HG02642 (cell line): Measurements from ENCODE around the gene IAH1.
"Not testable (repeated sequence)": the region's sequence is repeated elsewhere in the genome, so short reads cannot be mapped to it uniquely, and the experiment has no call there.

Experiments
- ATAC-seq: cut with Tn5 transposase; IDR thresholded peaks from one replicate; pipeline ENCODE4 v1.9.1; 2021; ENCODE audit warnings: mild to moderate bottlenecking; ENCODE audit not compliant: unreplicated experiment, poor library complexity

The IAH1 gene

DNA sequence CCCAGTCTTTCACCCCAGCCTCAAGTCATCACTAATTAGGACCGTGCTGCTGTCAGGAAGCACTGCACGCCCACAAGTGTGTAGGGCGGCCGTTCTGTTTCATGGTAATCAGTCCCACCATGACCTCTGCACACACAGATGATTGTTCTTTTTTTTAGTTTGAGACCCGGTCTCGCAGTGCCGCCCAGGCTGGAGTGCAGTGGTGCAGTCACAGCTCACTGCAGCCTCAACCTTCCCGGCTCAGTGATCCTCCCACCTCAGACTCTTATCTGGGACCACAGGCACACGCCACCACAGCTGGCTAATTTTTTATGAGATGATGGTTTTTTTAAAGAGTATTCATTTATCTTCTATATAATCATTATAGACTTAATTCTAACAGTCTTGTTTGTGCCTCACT is 1.8 kb upstream of the IAH1 start:
- ATAC-seq: no peak

DNA sequence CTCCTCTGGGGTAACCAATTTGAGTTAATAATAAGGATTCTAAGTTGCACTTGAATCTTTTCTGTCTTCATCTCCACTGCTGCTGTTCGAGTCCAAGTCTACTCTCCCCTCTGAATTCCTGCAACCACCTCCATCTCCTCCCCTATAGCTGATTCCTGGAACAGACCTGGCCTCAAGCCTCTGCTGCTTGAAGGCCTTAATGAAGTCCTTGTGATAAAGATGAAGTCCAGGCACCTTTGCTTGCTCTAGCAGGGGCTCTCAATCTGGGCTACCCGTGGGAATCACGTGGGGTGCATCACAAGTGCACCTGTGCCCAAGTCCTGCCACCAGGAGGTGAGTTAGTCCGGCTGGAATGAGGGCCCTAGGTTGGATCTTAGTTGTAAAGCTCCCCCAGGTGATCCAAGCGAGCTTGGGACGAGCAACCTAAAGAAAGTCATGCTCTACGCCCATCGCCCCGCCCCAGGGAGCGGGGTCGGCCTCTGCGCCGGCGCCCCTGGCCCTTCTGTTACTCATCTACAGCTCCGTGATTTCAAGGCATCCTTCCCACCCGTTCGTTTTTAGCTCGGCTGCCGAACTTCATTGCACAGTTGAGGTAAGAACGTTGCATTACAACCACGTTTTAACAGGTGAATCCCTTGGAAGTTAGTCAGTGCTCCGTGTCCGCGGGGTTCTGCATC is 905 bp upstream of the IAH1 start:
- ATAC-seq: peak; percentile 1

DNA sequence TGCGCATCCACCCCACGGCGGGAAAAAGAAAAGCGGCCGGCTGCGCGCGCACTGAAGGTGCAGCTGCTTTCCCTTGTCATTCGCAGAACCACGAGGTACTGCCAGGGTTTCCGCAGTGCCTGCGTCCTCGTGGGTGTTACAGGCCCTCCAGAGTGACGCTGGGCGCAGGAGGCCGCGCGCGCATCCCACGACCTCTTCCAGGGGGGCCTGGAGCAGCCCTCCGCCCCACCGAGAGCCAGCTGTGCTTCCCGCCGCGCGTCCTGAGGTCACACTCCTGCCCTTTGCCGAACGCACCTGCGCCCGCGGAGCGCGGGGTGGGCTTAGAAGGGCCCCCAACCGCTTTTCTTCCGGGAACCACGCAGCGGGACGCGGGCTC is 378 bp upstream of the IAH1 start:
- ATAC-seq: peak; percentile 41

DNA sequence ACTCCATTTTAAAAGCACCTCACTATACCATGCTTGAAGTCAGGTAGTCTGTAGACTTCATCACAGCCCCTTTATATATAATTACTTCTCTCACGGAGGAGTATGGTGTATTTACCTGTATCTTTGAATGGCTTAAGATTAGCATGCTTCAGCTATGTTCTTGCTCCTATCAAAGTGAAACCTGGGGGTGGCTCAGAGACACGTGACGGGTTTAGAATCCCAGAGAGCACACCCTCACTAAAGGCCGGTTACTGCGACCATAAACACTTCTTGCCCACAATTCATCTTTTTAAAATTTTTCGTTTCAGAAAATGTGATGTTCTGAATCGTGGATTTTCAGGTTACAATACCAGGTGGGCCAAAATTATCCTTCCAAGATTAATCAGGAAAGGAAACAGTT is 3.6 kb downstream of the IAH1 start:
- no peak for ATAC-seq

DNA sequence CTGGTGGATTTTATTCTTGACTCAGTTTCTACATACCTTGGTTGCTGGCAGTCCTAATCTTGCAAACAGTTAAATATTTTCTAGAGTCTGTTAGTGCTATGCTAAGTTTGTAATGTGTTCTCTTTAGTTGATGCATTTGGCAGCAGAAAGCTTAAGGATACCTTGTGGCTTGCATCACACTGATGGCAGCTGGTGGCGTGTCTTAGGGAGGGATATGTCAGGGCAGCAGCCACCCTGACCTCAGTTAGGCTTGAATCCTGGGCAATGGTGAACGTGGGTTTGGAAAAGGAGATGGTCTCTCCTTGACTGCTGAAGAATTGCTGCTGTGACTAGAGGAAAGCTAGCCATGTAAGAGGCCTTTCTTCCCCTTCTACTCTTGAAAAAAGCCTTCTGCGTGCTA is 4.2 kb downstream of the IAH1 start:
- ATAC-seq: no peak

DNA sequence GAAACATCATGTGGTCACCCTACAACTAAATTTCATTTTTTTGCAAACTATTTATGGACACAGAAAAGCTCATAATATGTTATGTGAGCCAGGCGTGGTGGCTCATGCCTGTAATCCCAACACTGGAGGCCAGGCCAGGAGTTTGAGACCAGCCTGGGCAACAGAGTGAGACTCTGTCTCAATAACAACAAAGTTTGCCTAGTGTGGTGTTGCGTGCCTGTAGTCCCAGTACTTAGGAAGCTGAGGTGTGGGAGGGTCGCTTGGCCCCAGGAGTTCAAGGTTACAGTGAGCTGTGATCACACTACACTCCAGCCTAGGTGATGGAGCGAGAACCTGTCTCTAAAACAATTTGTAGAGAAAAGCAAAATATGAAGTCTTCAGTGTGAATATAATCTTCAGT is 5.8 kb downstream of the IAH1 start:
- no peak for ATAC-seq

DNA sequence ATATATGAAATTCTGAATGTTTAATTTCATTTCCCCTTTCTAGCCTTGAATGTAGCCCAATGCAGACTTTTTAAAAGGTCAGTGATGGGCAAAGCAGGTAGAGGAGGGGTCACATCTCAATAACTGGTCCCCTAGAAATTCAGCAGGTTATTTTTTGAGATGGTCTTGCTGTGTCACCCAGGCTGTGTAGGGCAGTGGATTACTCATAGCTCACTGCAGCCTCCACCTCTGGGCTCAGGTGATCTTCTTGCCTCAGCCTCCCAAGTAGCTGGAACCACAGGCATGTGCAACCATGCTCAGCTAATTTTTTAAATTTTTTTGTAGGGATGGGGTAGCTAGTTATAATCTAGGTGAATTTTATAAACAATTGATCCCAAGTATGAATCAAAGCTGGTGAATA is 8.8 kb downstream of the IAH1 start:
- ATAC-seq: no peak

DNA sequence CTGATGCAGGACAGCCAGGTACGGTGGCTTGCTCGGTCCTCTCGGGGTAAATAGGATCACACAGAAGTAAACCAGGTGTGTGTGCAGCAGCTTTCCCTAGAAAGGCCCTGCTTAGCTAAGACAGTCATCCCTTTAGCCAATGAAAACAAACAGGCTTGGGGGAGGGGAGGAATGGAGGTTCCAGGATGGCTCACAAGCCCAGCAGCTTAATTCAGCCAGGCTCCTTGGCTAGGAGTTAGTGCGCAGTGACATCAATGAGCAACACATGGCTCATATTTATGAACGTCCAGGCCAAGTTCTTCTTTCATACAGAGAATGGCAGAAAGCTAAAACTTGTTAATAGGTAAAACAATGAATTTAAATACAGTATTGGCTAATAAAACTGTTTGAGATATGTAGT is 10.2 kb downstream of the IAH1 start:
- no peak for ATAC-seq

DNA sequence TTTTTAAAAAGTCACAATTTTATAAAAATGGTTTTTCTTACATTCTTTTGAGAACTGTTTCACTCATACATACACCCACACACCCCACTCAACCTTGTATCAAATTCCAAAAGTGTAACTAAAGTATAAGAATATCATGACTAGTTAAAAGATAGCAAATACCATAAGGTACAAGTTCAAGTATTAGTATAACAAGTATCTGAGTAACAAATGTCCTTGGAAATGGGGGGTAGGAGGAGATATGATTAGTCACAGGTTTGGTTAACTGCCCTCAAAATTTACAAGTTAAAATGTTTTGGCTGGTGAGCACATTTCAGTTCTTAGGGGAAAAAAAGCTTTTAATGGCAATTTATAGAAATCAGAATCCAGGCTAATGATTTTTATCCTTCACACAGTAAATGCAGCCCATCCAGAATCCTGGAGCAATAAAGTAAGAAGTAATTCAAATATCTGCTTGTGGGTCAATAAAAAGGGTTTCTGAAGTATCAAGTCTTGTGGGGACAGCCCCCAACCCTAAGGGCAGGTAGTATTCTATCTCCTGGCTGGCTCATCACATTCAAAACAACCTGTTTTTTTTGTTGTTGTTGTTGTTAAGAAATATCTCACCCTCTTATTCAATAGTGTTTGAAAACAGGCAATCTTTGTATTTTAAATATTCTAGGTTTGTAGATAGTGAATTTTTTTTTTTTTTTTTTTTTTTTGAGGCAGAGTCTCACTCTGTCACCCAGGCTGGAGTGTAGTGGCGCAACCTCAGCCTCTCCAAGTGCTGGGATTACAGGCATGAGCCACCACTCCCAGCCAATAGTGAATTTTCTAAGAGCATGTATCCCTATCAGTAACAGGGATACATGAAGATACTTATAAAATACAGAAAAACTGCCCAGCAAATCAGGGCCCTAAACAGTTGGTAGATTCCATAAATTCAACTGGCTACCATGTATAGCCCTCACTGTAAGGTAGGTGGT is 14.5 kb downstream of the IAH1 start:
- ATAC-seq: no peak

DNA sequence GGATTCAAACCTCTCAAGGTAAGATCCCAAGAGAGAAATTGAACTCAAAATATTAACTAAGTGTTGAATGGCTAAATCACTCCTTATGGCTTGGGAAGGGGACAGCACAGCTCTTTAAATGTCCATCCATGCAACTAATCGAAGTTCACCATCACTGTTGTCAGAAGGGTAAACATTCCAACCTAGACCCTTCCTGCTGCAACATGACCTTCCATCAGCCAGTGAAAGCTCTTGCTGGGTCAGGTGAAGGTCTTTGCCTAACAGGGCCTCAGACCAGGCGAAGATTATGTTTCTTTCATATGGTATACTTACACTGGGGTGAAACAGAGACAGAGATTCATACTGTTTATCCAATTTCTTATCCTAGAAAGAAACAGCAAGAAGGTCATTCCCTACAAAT is 16.4 kb downstream of the IAH1 start:
- ATAC-seq: no peak

DNA sequence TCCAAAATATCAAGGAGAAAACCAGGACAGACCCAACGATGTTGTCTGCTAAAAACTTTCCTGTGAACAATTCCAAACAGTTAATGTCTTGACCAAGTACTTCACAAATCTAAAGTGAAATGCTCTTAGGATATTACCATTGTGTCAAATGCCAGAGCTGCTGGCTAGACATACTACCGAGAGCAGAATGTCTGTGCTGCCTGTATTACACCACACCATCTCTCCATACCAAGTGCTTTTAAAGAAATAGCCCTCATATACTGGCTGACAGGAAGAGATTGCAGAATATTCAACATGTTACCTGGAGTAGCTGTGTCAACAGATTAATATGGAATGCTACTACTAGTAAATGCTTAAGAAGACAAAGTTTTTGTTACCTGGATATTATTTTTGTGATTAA is 18.6 kb downstream of the IAH1 start:
- ATAC-seq: no peak

DNA sequence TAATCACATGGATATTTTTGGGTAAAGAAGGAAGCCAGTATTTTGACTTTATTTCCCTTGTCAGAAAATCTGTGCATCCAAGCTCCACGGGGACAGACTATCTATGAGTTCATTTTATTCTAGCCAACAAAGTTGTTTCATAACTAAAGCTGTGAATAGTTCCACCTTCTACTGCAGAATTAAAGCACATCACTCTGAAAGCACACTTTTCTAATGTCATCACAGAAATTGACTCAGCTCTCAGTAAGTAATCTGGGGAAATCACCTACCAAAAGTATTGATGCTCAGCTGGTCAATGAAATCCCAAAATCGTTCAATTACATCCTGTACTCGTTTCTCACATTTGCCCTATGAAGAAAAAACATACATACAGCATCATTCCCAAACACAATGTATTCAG is 19.1 kb downstream of the IAH1 start:
- no peak for ATAC-seq

DNA sequence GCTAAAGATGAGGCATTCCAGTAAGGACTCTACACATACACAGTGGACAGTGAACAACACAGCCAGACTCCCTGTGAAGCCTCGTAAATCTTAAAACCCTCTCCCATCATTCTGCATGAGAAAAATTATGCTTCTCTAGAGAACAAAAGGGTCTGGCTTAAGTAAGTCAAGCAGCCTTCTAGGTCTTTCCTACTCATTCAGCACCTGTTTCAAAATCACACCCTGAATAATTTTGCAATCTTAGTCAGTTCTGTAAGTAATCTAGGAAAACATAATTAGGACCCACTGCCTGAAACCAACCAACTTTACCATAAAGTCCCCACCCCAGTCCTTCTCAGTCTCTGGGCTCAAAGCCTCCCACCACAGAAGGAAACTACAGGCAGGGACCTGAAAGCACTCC is 19.7 kb downstream of the IAH1 start:
- no peak for ATAC-seq

DNA sequence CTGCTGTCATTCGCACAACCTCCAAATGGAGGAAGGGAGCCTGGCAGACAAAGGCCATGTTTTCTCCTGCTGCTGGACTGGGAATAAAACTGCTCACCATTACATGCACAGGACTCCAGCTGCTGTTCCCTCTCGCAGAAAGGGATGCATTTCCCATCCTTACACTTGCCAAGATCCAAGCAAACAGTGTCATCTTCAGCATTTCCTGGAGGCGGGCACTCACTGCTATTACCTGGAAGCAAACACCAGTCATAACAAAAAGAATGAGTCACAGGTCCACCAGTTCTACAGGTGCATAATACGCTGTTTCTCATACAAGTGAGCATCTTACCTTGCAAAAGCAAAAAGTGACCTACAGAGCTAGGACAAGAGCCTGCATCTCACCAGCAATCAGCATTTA is 22.7 kb downstream of the IAH1 start:
- no peak for ATAC-seq

DNA sequence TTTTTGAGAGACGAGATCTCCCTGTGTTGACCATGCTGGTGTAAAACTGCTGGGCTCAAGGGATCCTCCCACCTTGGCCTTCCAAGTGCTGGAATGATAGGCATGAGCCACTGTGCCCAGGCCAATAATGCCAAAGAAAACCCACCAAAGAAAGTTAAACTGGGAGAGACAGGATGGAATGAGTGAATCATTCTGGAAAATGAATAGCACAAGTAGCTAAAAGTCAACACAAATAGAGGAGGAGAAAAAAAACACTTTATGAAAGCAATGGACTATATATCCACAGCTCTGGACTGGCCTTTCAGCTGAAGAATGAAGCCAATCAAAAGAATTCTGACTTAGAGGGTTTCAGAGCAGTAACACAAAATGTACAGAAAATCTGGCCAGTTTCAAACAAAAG is 23.9 kb downstream of the IAH1 start:
- no peak for ATAC-seq

DNA sequence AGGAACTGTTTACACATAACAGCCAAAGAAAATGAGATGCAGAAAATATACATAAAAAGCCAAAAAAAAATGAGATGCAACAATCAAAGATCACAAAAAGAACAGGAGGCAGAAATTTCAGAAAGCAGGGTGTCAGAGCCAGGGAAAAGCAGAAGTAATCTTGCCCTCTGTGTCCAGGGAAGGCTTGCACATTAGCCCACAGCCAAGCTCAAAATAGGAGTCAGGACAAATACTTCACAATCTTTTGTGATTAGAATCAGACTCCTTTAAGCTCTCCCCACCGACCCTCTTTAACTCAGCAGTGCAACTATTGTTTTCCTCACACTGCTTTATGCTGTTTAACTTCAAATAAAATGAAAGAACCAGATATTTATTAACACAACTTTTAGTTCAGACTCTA is 34.6 kb downstream of the IAH1 start:
- ATAC-seq: no peak

DNA sequence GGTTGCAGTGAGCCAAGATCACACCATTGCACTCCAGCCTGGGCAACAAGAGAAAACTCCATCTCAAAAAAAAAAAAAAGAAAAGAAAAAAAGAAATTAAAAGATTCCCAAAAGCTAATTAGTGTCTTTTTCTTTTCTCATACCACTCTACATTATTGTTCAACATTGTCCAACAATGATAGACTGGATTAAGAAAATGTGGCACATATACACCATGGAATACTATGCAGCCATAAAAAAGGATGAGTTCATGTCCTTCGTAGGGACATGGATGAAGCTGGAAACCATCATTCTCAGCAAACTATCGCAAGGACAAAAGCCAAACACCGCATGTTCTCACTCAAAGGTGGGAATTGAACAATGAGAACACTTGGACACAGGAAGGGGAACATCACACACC is 39.6 kb downstream of the IAH1 start:
- ATAC-seq: not testable (repeated sequence)

DNA sequence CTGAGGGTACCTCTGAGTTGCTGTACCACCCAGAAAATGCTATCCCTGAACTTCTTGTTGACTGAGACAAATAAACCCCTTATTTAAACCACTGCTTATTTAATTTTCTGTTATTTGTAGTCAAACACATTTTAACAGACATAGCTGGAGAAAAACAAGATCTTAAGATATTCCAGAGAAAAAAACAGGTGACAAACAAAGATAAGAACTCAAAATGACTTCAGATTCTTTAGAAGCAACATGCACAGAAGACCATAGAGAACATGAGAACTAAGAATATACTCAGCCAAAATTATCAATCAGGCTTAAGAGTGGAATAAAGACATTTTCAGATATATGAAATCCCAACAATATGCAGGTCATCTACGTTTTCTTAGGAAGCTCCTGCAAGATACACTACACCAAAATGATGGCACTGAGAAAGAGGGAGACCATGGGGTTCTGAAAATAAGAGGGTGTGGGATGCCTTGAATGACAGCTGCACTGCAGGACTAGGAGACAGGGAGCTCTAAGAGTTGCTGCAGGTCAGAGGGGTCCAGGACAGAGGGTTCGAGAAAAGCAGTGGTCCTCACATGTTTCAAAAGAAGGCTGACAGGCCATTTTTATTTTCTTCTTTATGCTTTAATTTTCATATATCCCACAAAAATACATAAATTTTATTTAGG is 42.9 kb downstream of the IAH1 start:
- ATAC-seq: no peak

DNA sequence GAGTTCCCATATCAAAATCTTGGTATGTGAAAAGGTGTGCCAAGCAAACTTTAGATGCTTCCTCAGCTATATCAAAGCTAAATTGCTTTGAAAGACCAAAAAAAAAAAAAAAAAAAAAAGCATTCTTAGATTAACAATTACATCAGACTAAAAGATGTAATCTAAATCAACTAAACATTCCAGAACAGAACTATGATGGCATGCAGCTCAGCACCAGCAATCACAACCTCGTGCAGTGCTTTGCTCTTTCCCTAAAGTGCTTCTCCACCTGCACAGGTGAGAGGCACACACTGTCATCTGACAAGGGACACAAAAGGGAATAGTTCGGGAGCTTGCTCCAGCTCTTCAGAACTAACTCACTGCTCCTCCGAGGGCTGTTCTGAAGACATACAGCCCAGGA is 43.8 kb downstream of the IAH1 start:
- no peak for ATAC-seq

DNA sequence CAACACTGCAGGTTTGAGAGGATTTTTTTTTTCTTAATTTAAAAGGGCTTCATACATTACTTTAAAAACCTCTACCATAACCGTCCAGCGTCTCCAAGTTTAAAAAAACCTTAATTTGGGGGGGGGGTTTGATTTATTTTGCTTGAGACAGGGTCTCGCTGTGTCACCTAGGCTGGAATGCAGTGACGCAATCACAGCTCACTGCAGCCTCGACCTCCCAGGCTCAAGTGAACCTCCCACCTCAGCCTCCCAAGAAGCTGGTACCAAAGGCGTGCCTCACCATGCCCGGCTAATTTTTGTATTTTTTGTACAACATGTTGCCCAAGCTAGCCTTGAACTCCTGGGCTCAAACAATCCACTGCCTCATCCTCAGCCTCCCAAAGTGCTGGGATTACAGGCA is 44.4 kb downstream of the IAH1 start:
- no peak for ATAC-seq

DNA sequence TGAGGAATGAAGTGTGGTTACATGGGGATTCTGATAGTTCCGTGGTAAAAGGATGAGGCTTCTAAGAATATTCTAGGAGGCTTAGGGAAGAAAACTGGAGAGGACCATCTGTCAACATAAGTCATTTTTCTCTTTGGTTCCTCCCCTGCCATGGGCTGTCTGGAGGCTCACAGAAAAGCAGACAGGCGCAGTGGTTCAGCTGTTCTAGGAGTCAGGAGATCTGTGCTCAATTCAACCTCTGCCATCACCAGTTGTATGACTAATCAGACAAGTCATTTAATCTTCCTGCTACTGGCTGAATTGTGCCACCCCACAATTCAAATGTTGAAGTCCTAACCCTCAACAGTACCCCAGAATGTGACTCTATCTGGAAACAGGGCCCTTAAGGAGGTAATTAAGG is 44.9 kb downstream of the IAH1 start:
- ATAC-seq: no peak
